Lower lobe of right lung (tissue), 2 donors: Measurements from ENCODE around the gene MYLK. TPM values are rescaled to one million over a fixed set of nuclear protein-coding genes. Genes with fewer than 3 reads are reported as not detected.

Experiments used
- ATAC-seq, 2 donors: fragments of 200-7000 bp; cut with Tn5 transposase; one replicate each; pipeline ENCODE4 v1.9.1; 2020 to 2022; ENCODE audit warnings: mild to moderate bottlenecking in 2 of 2, moderate library complexity in 2 of 2
- DNase-seq: peaks from one replicate; pipeline ENCODE4 v3.0.0-alpha.2; 2020
- H3K27ac ChIP-seq: fragments of 200-600 bp; one replicate; pipeline ENCODE4 v1.8.0; 2022
- H3K27me3 ChIP-seq: fragments of 200-600 bp; one replicate; pipeline ENCODE4 v1.8.0; 2022; ENCODE audit warnings: low read depth
- H3K36me3 ChIP-seq: fragments of 200-600 bp; one replicate; pipeline ENCODE4 v1.8.0; 2022; ENCODE audit warnings: mild to moderate bottlenecking
- H3K4me1 ChIP-seq: fragments of 200-600 bp; one replicate; pipeline ENCODE4 v1.8.0; 2022
- H3K4me3 ChIP-seq: fragments of 200-600 bp; one replicate; pipeline ENCODE4 v1.8.0; 2022; ENCODE audit warnings: mild to moderate bottlenecking
- H3K9me3 ChIP-seq: fragments of 200-600 bp; one replicate; pipeline ENCODE4 v1.8.0; 2022
- CTCF ChIP-seq: fragments of 200-600 bp; IDR thresholded peaks from one replicate; pipeline ENCODE4 v1.8.0; 2022; ENCODE audit warnings: antibody characterized with exemption, mild to moderate bottlenecking
- intact Hi-C: fragments of 100-400 bp; cut with DNase I; formaldehyde crosslinking; loops from one replicate; pipeline ENCODE4 v1.11.0; 2022
- total RNA-seq: library from RNA; stranded (reverse); fragmentation: NEBNext Ultra II Directional; extraction: Animal tissue kit (Norgen Biotek cat#: 25700); gene quantifications from one replicate; pipeline ENCODE4 v1.2.1, GENCODE V29; 2021
- donor health status: DM: no; HTN: yes; CAD: no; lungs with severe emphysema.

Gene MYLK
- total RNA-seq, 1 donor from 2014 or later: 156 TPM

- Histone ChIP-seq H3K27ac (peak overlapping the region; percentile 18), H3K36me3 (peaks cover 31% of the 10 kb centered on the region), H3K4me3 (no peak overlapping the region), H3K27me3 (no peaks in the 10 kb centered on the region), H3K4me1 (peaks cover 86% of the 10 kb centered on the region), H3K9me3 (no peaks in the 10 kb centered on the region)
- DNase-seq (no peak), ATAC-seq (no peak)
- TF ChIP-seq CTCF: no peak
- intact Hi-C loops: loop anchor here (10.0 kb wide), 1 partner anchor 49 kb away; no protein-coding TSS in a partner anchor
These were observed 228.7 kb downstream of the MYLK start for GRCh38 chr3:123655400-123655799.

- intact Hi-C loops: loop anchor here (10.0 kb wide), 1 partner anchor 52 kb away; no protein-coding TSS in a partner anchor
- H3K9me3 ChIP-seq: no peaks in the 10 kb centered on the region
- H3K27ac ChIP-seq: peak overlapping the region; percentile 70
- H3K27me3 ChIP-seq: no peaks in the 10 kb centered on the region
- no peak overlapping the region for H3K4me3 ChIP-seq
- no peak for TF ChIP-seq CTCF
- peak; percentile 68 for DNase-seq
- peaks cover 52% of the 10 kb centered on the region for H3K36me3 ChIP-seq
- peaks cover 65% of the 10 kb centered on the region for H3K4me1 ChIP-seq
- peak; percentile 70 to 74 for ATAC-seq
These were observed 230.9 kb downstream of the MYLK start for GRCh38 chr3:123653221-123653682.

- DNase-seq: peak; percentile 82
- TF ChIP-seq CTCF: peak; percentile 92
- Histone ChIP-seq H3K9me3 (no peaks in the 10 kb centered on the region), H3K4me1 (peaks cover 57% of the 10 kb centered on the region), H3K27ac (peak overlapping the region; percentile 70), H3K4me3 (no peak overlapping the region), H3K27me3 (no peaks in the 10 kb centered on the region), H3K36me3 (peaks cover 60% of the 10 kb centered on the region)
- intact Hi-C loops: loop anchor here (10.0 kb wide), 1 partner anchor 52 kb away; no protein-coding TSS in a partner anchor
- ATAC-seq: peak; percentile 92 to 94
These were observed 231.7 kb downstream of the MYLK start for GRCh38 chr3:123652342-123652984.

- intact Hi-C loops: loop anchor here (10.0 kb wide), 1 partner anchor 53 kb away; no protein-coding TSS in a partner anchor
- Histone ChIP-seq H3K36me3 (peaks cover 62% of the 10 kb centered on the region), H3K27ac (no peak overlapping the region)
These were observed 232.4 kb downstream of the MYLK start for GRCh38 chr3:123651449-123652341.

More at GRCh38 chr3:123651449-123652341, 232.4 kb downstream of the MYLK start:
- no peak for TF ChIP-seq CTCF
- peaks cover 49% of the 10 kb centered on the region for H3K4me1 ChIP-seq
- no peak for ATAC-seq
- H3K4me3 ChIP-seq: no peak overlapping the region
- no peak for DNase-seq
- H3K27me3 ChIP-seq: no peaks in the 10 kb centered on the region
- no peaks in the 10 kb centered on the region for H3K9me3 ChIP-seq
